Muscle layer of colon (tissue), 2 donors: Measurements from ENCODE around the gene TRIML2.
"Not testable (repeated sequence)": the region's sequence is repeated elsewhere in the genome, so short reads cannot be mapped to it uniquely, and the experiment has no call there.

Experiments used
- H3K27ac ChIP-seq: one replicate; pipeline ENCODE4 v1.7.0; 2013; ENCODE audit warnings: low read depth, mild to moderate bottlenecking, low read length, moderate library complexity
- H3K27me3 ChIP-seq, 2 donors: one replicate each; pipeline ENCODE4 v1.7.0; 2013; ENCODE audit warnings: low read length in 2 of 2, mild to moderate bottlenecking in 2 of 2; ENCODE audit not compliant: insufficient read depth in 2 of 2, control insufficient read depth in 1 of 2
- H3K36me3 ChIP-seq: one replicate; pipeline ENCODE4 v1.7.0; 2013; ENCODE audit warnings: mild to moderate bottlenecking, low read length; ENCODE audit not compliant: insufficient read depth
- H3K4me1 ChIP-seq: one replicate; pipeline ENCODE4 v1.7.0; 2013; ENCODE audit warnings: mild to moderate bottlenecking, low read length; ENCODE audit not compliant: insufficient read depth
- H3K4me3 ChIP-seq, 2 donors: one replicate each; pipeline ENCODE4 v1.7.0; 2013; ENCODE audit warnings: low read length in 2 of 2, low read depth in 1 of 2, mild to moderate bottlenecking in 1 of 2, moderate library complexity in 1 of 2
- H3K9ac ChIP-seq: one replicate; pipeline ENCODE4 v1.7.0; 2013; ENCODE audit warnings: low read length
- H3K9me3 ChIP-seq: one replicate; pipeline ENCODE4 v1.7.0; 2013; ENCODE audit warnings: mild to moderate bottlenecking, low read length
- donor health status: abdominal sarcoma.
- donor health status: Adenocarcinoma of cecum.

The TRIML2 gene

DNA sequence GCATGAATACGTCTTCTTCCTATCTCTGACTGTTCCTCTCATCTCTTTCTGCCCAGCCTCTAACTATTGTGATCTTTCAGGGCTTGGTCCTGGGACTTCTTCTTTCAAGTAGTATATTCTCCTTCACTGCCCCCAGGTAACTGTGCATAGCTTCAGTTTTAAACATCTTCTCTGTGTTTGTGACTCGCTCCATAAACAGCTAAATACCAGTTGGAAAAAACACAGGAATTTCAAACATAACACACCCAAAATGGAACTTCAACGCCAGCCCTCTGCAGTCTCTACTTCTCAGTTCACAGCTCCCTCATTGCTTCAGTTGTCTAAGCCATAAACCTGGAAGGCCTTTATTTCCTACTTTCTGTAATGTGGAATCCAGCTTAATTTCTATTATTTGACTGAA lies 16.6 kb downstream of the TRIML2 start:
- Histone ChIP-seq H3K27me3 (no peaks in the 10 kb centered on the region), H3K9ac (no peak overlapping the region), H3K36me3 (no peaks in the 10 kb centered on the region), H3K4me3 (no peak overlapping the region), H3K27ac (no peak overlapping the region), H3K4me1 (no peaks in the 10 kb centered on the region), H3K9me3 (no peaks in the 10 kb centered on the region)

DNA sequence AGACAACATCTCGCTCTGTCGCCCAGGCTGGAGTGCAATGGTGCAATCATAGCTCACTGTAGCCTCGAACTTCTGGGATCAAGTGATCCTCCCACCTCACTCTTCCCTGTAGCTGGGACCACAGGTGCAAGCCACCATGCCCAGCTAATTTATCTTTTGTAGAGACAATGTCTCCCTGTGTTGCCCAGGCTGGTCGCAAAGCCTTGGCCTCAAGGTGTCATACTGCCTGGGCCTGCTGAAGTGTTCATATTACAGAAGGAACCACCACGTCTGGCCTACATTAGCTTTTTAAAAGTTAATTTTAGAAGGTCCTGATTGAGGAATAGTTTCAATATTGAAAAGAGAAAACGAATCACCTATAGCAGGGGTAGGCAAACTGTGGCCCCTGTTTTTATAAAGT lies 22.5 kb downstream of the TRIML2 start:
- Histone ChIP-seq H3K9me3 (no peaks in the 10 kb centered on the region), H3K27me3 (no peaks in the 10 kb centered on the region), H3K27ac (no peak overlapping the region), H3K9ac (no peak overlapping the region), H3K36me3 (no peaks in the 10 kb centered on the region), H3K4me3 (no peak overlapping the region), H3K4me1 (no peaks in the 10 kb centered on the region)

DNA sequence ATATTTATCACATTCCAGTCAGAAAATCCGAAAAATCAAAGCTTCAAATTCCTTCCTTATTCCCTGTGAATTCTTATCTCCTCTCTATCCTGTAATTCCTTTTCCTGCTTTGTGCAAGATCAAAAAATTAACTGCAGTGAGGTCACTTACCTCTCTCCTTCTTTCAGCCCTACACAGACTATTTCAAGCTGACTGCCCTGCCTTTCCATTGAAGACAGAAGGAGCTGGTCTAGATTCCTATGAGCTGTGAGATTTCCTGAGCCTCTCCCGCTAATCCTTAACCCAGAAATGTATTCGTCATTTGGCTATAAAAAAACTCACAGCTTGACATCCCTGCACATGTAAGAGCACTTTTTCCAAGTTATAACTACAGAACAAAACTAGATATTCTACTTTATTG lies 26.6 kb downstream of the TRIML2 start:
- Histone ChIP-seq H3K4me3 (no peak overlapping the region), H3K27me3 (no peaks in the 10 kb centered on the region), H3K9ac (no peak overlapping the region), H3K9me3 (no peaks in the 10 kb centered on the region), H3K4me1 (no peaks in the 10 kb centered on the region), H3K27ac (no peak overlapping the region), H3K36me3 (no peaks in the 10 kb centered on the region)

DNA sequence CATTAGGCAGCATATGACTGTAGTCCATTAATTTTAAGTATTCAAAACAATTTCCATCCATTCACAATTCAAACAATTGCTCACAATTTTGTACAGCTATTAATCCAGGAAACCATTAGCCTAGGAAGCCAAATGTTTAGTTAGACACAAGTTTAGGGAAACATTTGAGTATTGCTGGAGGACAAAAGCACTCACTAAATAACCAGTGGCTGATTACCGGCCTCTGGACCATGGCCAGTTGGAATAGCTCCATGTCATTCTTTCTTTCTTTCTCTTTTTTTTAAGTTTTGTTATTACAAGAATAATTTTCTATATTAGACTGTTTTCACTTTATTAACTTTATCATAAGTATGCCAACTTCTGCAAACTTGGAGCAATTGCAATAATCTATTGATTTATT lies 31.3 kb downstream of the TRIML2 start:
- no peak overlapping the region for H3K9ac ChIP-seq
- H3K27ac ChIP-seq: no peak overlapping the region
- H3K36me3 ChIP-seq: no peaks in the 10 kb centered on the region
- H3K4me3 ChIP-seq: no peak overlapping the region
- H3K9me3 ChIP-seq: no peaks in the 10 kb centered on the region
- no peaks in the 10 kb centered on the region for H3K27me3 ChIP-seq
- no peaks in the 10 kb centered on the region for H3K4me1 ChIP-seq

DNA sequence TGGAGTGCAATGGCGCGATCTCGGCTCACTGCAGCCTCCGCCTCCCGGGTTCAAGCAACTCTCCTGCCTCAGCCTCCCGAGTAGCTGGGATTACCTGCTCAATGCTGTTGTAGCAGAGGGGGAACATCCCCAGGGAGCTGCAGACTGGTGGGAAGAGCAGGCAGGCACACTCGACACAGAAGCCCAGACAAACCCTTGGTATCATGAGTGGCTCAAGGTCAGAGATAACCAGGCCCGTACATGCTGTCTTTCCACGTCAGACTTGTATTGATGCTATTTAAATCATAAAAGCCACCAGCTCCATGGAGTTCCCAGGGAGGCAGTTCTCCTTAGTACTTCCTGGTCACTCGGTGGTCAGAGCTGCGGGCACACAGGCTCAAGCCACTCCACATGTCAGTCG lies 33.2 kb downstream of the TRIML2 start:
- Histone ChIP-seq H3K27ac (no peak overlapping the region), H3K9ac (no peak overlapping the region), H3K27me3 (no peaks in the 10 kb centered on the region), H3K4me3 (no peak overlapping the region), H3K9me3 (no peaks in the 10 kb centered on the region), H3K36me3 (no peaks in the 10 kb centered on the region), H3K4me1 (no peaks in the 10 kb centered on the region)

DNA sequence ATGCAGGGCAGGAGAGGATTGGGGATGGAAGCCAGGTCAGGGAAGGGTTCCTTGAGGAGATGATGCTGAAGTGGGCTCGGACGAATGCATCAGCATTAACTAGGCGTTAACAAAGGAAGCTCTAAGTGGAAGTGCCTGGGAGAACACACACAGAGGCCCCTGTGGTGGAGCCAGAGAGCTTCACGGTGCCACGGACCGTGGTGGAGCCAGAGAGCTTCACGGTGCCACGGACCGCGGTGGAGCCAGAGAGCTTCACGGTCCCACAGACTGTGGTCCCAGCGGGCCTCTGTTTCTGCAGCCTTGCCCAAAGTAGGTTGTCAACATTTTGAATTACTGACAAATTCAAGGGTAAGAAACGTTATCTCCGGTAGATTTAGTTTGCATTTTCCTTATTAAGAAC lies 48.3 kb downstream of the TRIML2 start:
- Histone ChIP-seq H3K4me3 (no peak overlapping the region), H3K36me3 (no peaks in the 10 kb centered on the region), H3K27ac (no peak overlapping the region), H3K9me3 (no peaks in the 10 kb centered on the region), H3K4me1 (no peaks in the 10 kb centered on the region), H3K27me3 (no peaks in the 10 kb centered on the region), H3K9ac (no peak overlapping the region)

DNA sequence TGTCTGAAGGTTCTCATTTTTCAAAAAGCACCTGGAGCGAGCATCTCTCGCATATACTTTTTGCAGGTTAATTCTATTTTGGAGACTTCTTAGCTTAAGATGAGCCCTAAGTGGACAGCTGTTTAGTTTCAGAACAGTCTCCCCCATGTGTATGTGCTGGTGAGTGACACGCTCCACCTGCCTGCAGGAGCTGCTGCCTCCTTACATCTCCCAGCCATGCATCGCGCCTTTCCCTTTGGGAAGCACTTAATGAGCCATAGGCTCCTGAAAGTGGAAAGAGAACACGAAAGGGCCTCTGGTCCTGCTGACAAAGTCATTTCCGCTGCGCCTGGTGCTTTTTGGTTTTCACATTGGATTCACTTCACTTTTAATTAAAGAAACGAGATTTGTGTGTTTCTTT lies 56.1 kb downstream of the TRIML2 start:
- no peaks in the 10 kb centered on the region for H3K36me3 ChIP-seq
- no peaks in the 10 kb centered on the region for H3K4me1 ChIP-seq
- H3K4me3 ChIP-seq: no peak overlapping the region
- no peak overlapping the region for H3K27ac ChIP-seq
- no peak overlapping the region for H3K9ac ChIP-seq
- H3K9me3 ChIP-seq: no peaks in the 10 kb centered on the region
- no peaks in the 10 kb centered on the region for H3K27me3 ChIP-seq

DNA sequence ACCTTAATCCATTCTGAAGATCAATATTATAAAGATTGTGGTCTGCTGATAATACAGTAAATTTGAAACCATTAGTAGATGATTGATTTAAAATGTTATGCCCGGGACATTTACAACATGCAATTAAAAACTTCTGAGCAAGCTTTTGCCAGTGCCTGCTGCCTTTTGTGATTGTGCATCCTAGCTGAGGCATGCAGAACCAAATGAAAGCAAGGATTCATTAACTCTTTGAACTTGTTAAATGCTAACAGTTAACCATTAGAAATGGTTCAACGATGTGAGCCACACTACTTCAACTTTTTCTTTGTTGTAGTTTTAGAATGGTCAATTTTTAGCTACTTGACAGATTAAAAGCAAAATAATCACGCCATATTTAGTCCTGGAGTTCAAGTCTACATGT lies 62.7 kb downstream of the TRIML2 start:
- Histone ChIP-seq H3K9ac (no peak overlapping the region), H3K27ac (no peak overlapping the region), H3K4me3 (no peak overlapping the region), H3K9me3 (no peaks in the 10 kb centered on the region), H3K27me3 (no peaks in the 10 kb centered on the region), H3K4me1 (no peaks in the 10 kb centered on the region), H3K36me3 (no peaks in the 10 kb centered on the region)

DNA sequence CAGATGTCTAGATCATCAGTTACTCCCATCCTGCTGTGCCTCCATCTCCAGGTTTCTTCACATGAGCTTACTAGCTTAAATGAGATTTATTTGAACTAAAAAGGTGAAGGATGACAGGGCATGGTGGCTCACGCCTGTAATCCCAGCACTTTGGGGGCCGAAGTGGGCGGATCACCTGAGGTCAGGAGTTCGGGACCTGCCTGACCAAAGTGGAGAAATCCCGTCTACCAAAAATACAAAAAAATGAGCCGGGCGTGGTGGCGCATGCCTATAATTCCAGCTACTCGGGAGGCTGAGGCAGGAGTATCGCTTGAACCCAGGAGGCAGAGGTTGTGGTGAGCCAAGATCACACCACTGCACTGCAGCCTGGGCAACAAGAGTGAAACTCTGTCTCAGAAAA lies 63.9 kb downstream of the TRIML2 start:
- not testable (repeated sequence) for H3K9ac ChIP-seq, H3K4me1 ChIP-seq, H3K4me3 ChIP-seq, H3K27me3 ChIP-seq, H3K36me3 ChIP-seq, H3K9me3 ChIP-seq, H3K27ac ChIP-seq

DNA sequence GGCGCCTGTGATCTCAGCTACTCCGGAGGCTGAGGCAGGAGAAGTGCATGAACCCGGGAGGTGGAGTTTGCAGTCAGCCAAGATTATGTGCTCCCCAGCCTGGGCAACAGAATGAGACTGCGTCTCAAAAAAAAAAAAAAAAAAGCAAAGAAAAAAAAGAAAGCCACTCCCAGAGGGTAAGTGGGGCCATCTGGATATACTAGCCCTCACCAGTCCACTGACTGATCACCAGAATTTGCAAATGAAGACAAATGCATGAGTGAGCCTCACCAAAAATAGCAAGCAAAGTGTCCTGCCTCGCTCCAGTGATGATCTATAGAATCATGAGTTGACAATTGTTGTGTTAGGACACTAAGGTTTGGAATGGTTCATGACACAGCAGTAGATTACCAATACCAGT lies 66.2 kb downstream of the TRIML2 start:
- Histone ChIP-seq H3K9me3 (no peaks in the 10 kb centered on the region), H3K36me3 (no peaks in the 10 kb centered on the region), H3K27ac (no peak overlapping the region), H3K4me3 (no peak overlapping the region), H3K9ac (no peak overlapping the region), H3K4me1 (no peaks in the 10 kb centered on the region), H3K27me3 (no peaks in the 10 kb centered on the region)

DNA sequence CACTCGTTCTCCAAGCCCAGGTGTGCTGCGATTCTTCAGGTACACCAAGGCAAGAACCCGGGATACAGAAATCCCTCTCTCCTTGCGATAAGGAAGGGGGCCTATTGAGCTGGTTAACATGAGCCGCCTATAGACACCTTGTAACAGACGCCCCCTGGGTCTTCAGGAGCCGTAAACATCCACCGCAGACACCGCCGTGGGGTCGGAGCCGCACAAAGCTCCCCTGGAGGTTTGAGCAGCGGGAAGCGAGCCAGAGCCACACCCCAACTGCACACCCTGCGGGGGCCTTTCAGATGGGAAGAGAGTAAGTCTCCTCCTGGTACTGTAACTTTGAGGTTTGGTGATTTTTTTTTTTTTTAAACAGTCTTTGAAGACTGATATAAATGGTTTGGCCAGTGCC lies 67.2 kb downstream of the TRIML2 start:
- Histone ChIP-seq H3K9me3 (no peaks in the 10 kb centered on the region), H3K9ac (no peak overlapping the region), H3K27ac (no peak overlapping the region), H3K4me3 (no peak overlapping the region), H3K4me1 (no peaks in the 10 kb centered on the region), H3K27me3 (no peaks in the 10 kb centered on the region), H3K36me3 (no peaks in the 10 kb centered on the region)

DNA sequence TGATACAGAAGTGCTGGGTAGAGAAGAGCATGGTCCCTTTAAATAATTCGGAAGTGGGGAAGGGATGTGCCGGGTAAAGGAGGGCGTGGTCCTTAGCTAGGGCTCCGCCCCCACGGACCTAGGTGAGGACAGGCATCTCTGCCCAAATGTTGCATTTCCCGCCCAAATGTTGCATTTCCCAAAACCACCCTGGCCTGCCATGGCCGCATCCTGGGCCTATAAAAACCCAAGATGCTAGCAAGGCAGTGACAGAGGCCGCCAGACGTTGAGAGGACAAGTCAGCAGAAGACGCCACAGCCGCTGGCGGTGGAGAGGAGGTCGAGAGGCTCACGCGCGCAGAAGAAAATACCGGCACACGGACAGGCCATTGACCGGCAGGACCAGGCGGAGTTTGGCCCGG lies 67.7 kb downstream of the TRIML2 start:
- H3K27me3 ChIP-seq: no peaks in the 10 kb centered on the region
- no peak overlapping the region for H3K4me3 ChIP-seq
- H3K9ac ChIP-seq: no peak overlapping the region
- H3K9me3 ChIP-seq: no peaks in the 10 kb centered on the region
- no peak overlapping the region for H3K27ac ChIP-seq
- H3K36me3 ChIP-seq: no peaks in the 10 kb centered on the region
- H3K4me1 ChIP-seq: no peaks in the 10 kb centered on the region
